Measurements from ENCODE around the gene DOCK2.

Gene DOCK2

DNA sequence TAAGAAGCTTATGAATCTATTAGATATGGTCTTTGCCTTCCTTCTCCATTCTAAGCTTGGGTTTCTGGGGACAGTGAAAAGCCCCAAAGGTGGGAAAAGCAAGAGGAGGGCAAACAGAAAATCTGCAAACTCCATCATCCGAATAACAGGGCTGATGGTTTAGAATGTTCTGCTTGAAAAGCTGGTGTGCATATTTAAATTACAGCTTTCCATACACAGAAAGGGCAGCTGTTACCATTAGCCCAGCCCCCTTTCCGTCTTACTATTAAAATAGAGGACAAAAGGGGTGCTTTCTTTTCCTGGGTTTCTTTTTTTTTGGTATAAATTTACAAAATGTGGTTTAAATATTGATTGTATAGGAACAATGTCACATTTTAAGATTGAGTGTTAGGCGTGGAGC, 321.2 kb downstream of the DOCK2 start:
- Histone ChIP-seq H3K27ac (no peak overlapping the region), H3K4me3 (ENCODE audit: low read depth in 1 of 2, low read length in 1 of 2) (no peak overlapping the region), H3K36me3 (peaks cover 25% of the 10 kb centered on the region), H3K27me3 (no peaks in the 10 kb centered on the region), H3K4me1 (ENCODE audit: control insufficient read depth in 1 of 2, insufficient read depth in 1 of 2, low read depth in 1 of 2, low read length in 1 of 2) (no peaks in the 10 kb centered on the region), H3K9me3 (no peaks in the 10 kb centered on the region)
- no peak for TF ChIP-seq CTCF (IDR thresholded peaks at IDR 0.05)

GRCh38 chr5:169960659-169961058, 323.6 kb downstream of the DOCK2 start:
- no peaks in the 10 kb centered on the region for H3K9me3 ChIP-seq
- no peak overlapping the region for H3K27ac ChIP-seq
- no peaks in the 10 kb centered on the region for H3K4me1 ChIP-seq (ENCODE audit: control insufficient read depth in 1 of 2, insufficient read depth in 1 of 2, low read depth in 1 of 2, low read length in 1 of 2)
- peaks cover 18% of the 10 kb centered on the region for H3K36me3 ChIP-seq
- H3K27me3 ChIP-seq = no peaks in the 10 kb centered on the region
- TF ChIP-seq CTCF (IDR thresholded peaks at IDR 0.05) = no peak
- no peak overlapping the region for H3K4me3 ChIP-seq (ENCODE audit: low read depth in 1 of 2, low read length in 1 of 2)

DNA sequence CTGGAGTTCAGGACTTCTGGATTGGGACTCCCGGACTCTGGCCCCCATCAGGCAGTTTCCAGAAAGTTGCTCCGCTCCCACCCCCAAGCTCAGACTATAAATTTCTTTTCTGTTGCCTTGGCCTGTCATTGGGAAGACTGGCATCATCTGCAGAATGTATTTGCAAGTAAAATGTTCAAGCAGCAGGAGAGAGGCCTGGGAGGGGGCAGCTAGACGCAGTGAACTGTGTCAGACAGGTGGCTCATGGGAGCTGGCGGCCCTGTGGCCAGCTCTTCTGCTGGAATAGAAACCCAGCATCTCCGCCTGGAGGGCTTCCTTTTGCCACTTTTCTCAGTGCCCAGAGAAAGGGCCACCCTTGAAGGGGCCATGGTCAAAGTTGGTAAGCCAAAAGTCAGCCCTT, 327.2 kb downstream of the DOCK2 start:
- peaks cover 30% of the 10 kb centered on the region for H3K36me3 ChIP-seq
- no peaks in the 10 kb centered on the region for H3K27me3 ChIP-seq
- no peak overlapping the region for H3K27ac ChIP-seq
- H3K9me3 ChIP-seq = no peaks in the 10 kb centered on the region
- no peak overlapping the region for H3K4me3 ChIP-seq (ENCODE audit: low read depth in 1 of 2, low read length in 1 of 2)
- no peak for TF ChIP-seq CTCF (IDR thresholded peaks at IDR 0.05)
- H3K4me1 ChIP-seq (ENCODE audit: control insufficient read depth in 1 of 2, insufficient read depth in 1 of 2, low read depth in 1 of 2, low read length in 1 of 2) = no peaks in the 10 kb centered on the region

GRCh38 chr5:169970339-169970738, 333.3 kb downstream of the DOCK2 start:
- peaks cover 36% of the 10 kb centered on the region for H3K36me3 ChIP-seq
- H3K9me3 ChIP-seq = no peaks in the 10 kb centered on the region
- no peak overlapping the region for H3K4me3 ChIP-seq (ENCODE audit: low read depth in 1 of 2, low read length in 1 of 2)
- no peaks in the 10 kb centered on the region for H3K4me1 ChIP-seq (ENCODE audit: control insufficient read depth in 1 of 2, insufficient read depth in 1 of 2, low read depth in 1 of 2, low read length in 1 of 2)
- no peaks in the 10 kb centered on the region for H3K27me3 ChIP-seq
- TF ChIP-seq CTCF (IDR thresholded peaks at IDR 0.05) = no peak
- H3K27ac ChIP-seq = no peak overlapping the region

- no peak for TF ChIP-seq CTCF (IDR thresholded peaks at IDR 0.05)
- Histone ChIP-seq H3K4me3 (ENCODE audit: low read depth in 1 of 2, low read length in 1 of 2) (no peak overlapping the region), H3K4me1 (ENCODE audit: control insufficient read depth in 1 of 2, insufficient read depth in 1 of 2, low read depth in 1 of 2, low read length in 1 of 2) (no peaks in the 10 kb centered on the region), H3K9me3 (no peaks in the 10 kb centered on the region), H3K27me3 (no peaks in the 10 kb centered on the region), H3K36me3 (peaks cover 39% of the 10 kb centered on the region), H3K27ac (no peak overlapping the region)
These were observed 334.1 kb downstream of the DOCK2 start for GRCh38 chr5:169970911-169971765.
